Activated T-helper 1 cell treated with anti-CD3 and anti-CD28 coated beads, Interleukin-12 subunit alpha, Interleukin-12 subunit beta, Interleukin-2, Interleukin-4 antibody, amounts not matched to agents 30 ng/mL and 10 ng/mL and 1 ng/mL, durations not matched to agents 14 hours and 24 hours and 36 hours (primary cell): ENCODE data around the gene TECPR1. TPM values are rescaled to one million over a fixed set of nuclear protein-coding genes. Genes with fewer than 3 reads are reported as not detected.

Experiments
- DNase-seq: peaks from one replicate; pipeline ENCODE4 v3.0.0; 2021; ENCODE audit warnings: low spot score
- H3K27ac Mint-ChIP-seq: one replicate; pipeline ENCODE4 v1.8.0; 2021; ENCODE audit warnings: mild to moderate bottlenecking, mixed read lengths
- H3K27me3 Mint-ChIP-seq: one replicate; pipeline ENCODE4 v1.8.0; 2022; ENCODE audit warnings: mild to moderate bottlenecking, moderate library complexity, mixed read lengths; ENCODE audit not compliant: insufficient read depth
- H3K36me3 Mint-ChIP-seq: one replicate; pipeline ENCODE4 v1.8.0; 2021; ENCODE audit warnings: low read depth, mixed read lengths
- H3K4me1 Mint-ChIP-seq: one replicate; pipeline ENCODE4 v1.8.0; 2021; ENCODE audit warnings: low read depth, mixed read lengths
- H3K4me3 Mint-ChIP-seq: one replicate; pipeline ENCODE4 v1.8.0; 2021; ENCODE audit warnings: mild to moderate bottlenecking, moderate library complexity, mixed read lengths
- H3K9me3 Mint-ChIP-seq: one replicate; pipeline ENCODE4 v1.8.0; 2021; ENCODE audit warnings: mixed read lengths
- intact Hi-C: fragments of 100-400 bp; cut with micrococcal nuclease; formaldehyde crosslinking; loops from one replicate; pipeline ENCODE4 v1.15.1; 2024
- total RNA-seq: library from RNA; stranded (reverse); gene quantifications from 2 replicates; pipeline ENCODE4 v1.2.3, GENCODE V29; 2022

Gene TECPR1
- total RNA-seq, 1 donor from 2014 or later: 49.1 TPM

DNA sequence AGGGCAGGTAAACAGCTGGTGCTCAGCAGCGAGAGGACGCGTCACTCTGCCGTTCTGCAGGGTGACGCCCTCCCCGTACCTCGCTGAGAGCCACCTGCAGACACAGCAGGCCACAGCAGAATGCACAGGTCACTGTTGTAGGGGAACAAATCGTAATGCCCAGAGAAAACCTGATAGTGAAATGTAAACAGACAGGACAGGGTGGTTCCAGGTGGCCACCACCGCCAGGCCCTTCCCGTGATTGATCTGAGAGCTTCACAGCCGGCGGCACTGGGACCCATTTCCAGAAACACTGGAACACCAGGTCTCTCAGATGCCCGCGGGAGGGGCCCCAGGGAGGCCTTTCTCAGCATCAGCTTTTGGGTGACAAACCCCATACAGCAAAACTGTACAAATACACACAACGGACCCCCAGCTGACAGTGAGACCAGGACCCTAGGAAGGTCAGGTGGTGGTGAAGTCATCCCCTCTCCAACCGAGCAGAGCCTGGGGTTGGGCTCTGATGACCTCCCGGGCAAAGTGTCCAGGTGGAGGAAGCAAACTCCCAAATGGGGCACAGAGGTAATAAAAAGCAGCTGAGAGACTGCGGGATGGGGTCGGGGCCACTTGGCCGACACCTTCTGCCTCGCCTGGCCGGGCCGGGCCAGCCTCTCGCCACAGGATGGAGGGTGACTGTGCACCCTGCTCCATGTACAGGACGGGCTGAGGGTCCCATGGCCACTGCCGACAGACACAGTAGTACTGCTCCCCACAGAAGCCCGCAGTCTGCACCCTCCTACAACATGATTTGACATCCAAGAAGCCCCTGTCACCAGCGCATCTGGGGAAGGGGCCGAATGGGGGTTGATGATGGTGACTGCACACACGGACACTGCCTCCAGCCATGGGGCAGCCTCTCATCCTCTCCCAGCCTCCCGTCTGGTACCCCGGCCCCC is 36.2 kb downstream of the TECPR1 start:
- Mint-ChIP-seq H3K36me3 (peaks cover 9% of the 10 kb centered on the region), H3K4me3 (no peak overlapping the region), H3K9me3 (no peaks in the 10 kb centered on the region), H3K4me1 (peaks cover 13% of the 10 kb centered on the region), H3K27ac (no peak overlapping the region), H3K27me3 (no peaks in the 10 kb centered on the region)
- DNase-seq: no peak
- intact Hi-C loops: no loop called here

DNA sequence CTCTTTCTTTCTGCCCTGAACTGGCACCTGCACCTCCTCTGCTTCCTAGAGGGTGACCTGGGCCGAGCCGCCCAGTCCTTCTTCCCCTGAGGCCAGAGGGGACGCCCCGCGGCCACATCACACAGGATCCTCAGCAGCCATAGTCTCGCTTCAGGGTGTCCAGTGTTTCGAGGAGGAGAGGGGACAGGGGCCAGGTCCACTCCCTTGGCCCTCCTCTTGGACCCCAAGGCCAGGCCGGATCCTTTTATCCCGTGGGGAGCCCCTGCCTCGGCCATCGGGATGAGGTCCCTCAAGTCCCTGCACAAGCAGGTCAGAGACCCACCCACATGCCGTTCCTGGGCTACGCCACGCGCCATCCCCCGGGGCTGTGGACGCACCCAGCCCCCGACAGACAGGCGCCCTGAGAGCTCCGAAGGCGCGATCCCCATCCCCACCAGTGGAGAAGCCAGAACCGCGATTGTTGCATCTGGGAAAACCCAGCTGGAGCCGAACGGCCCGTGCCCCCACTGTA is 37.2 kb downstream of the TECPR1 start:
- Mint-ChIP-seq H3K36me3 (peaks cover 9% of the 10 kb centered on the region), H3K27ac (no peak overlapping the region)

DNA sequence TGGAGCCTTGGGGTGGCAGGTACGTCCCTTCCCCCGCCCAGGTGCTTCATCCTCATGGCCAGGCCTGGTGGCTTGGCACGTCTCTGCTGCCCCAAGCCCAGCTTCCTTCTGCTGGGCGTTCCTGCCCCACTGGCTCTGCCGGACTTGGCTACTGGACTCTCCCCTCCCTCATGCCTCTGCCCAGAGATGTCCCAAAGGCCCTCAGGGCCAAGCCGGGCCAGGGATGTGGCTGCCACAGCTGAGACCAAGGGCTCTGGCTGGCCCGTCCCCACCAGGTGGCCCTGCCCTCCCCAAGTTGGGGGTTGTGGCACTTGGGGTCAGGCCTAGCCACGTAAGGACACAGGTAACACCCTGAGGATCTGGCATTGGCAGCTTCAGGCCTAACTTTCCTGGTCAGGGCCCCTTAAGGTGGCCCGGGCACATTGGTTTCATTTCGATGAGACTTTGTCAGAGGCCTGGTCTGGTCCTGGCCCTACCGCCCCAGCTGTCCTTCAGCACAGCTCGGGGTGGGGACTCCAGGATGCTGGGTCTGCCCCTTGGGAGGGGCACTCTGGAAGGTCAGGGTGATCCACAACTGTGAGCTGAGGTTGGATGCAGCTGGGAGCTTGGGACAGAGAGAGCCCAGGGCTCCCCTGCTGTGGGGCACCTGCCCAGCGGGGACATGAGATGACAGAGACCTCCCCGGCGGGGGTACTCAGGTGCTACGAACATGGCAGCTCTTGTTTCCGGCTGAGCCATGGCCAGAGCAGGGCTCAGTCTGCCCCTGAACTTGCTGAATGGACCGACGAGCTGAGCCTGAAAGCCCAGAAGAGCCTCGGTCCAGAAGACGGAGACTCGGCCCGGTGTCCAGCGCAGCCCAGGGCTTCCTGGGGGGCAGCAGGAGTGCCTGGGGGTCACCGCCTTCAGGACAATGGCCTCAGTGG is 37.9 kb downstream of the TECPR1 start:
- Mint-ChIP-seq H3K27me3 (no peaks in the 10 kb centered on the region), H3K4me1 (peaks cover 10% of the 10 kb centered on the region), H3K9me3 (no peaks in the 10 kb centered on the region), H3K27ac (no peak overlapping the region), H3K36me3 (peaks cover 6% of the 10 kb centered on the region), H3K4me3 (no peak overlapping the region)
- intact Hi-C loops: no loop called here
- DNase-seq: no peak

More for the DNA sequence above, 37.2 kb downstream of the TECPR1 start:
- no peaks in the 10 kb centered on the region for H3K27me3 Mint-ChIP-seq
- H3K4me3 Mint-ChIP-seq: no peak overlapping the region
- H3K9me3 Mint-ChIP-seq: no peaks in the 10 kb centered on the region
- peaks cover 13% of the 10 kb centered on the region for H3K4me1 Mint-ChIP-seq
- DNase-seq: no peak
- intact Hi-C loops: no loop called here

DNA sequence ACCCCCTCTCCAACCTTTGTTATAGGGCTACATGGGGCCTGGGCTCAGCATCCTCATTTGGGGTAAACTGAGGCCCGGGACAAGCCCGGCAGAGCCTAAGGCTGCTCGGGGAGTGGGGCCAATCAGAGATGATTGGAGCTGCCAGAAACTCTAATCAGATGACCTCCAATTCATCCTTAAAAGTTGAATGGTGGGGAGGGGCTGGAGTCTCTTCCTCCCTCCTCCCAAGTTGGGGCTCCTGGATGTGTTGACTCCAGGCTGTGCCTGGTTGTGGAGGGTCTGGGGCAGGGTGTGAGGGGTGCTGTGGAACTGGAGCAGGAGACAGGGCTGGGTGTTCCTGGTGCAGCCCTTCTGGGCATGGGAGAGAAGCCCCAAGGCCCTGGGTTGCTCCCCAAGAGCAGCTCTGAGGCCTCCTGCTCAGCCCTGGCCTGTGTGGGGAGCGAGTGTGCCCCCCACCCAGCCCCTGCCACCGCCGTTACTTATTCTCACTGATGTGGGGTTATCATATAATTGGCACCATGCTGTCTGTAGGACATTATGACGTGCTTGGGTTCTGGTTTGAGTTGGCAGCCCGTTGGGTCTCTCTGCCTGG is 38.6 kb downstream of the TECPR1 start:
- Mint-ChIP-seq H3K27ac (no peak overlapping the region), H3K9me3 (no peaks in the 10 kb centered on the region), H3K4me3 (no peak overlapping the region), H3K36me3 (peaks cover 1% of the 10 kb centered on the region), H3K4me1 (peaks cover 3% of the 10 kb centered on the region), H3K27me3 (no peaks in the 10 kb centered on the region)
- intact Hi-C loops: no loop called here
- no peak for DNase-seq

DNA sequence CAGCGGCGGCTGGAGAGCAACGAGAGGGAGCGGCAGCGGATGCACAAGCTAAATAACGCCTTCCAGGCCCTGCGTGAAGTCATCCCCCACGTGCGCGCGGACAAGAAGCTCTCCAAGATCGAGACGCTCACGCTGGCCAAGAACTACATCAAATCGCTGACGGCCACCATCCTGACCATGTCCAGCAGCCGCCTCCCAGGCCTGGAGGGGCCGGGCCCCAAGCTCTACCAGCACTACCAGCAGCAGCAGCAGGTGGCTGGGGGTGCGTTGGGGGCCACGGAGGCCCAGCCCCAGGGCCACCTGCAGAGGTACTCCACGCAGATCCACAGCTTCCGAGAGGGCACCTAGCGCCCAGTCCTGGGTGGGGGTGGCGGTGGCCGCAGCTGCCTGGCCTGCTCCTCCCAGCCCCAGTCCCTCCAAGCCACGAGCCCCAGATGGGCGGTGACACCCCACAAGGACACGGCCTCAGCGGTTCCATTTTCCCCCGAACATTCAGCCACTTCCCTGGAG is 39.4 kb downstream of the TECPR1 start:
- no peak overlapping the region for H3K4me3 Mint-ChIP-seq
- no peak for DNase-seq
- no peaks in the 10 kb centered on the region for H3K36me3 Mint-ChIP-seq
- H3K27me3 Mint-ChIP-seq: no peaks in the 10 kb centered on the region
- no peaks in the 10 kb centered on the region for H3K9me3 Mint-ChIP-seq
- no peak overlapping the region for H3K27ac Mint-ChIP-seq
- H3K4me1 Mint-ChIP-seq: no peaks in the 10 kb centered on the region
- intact Hi-C loops: no loop called here

DNA sequence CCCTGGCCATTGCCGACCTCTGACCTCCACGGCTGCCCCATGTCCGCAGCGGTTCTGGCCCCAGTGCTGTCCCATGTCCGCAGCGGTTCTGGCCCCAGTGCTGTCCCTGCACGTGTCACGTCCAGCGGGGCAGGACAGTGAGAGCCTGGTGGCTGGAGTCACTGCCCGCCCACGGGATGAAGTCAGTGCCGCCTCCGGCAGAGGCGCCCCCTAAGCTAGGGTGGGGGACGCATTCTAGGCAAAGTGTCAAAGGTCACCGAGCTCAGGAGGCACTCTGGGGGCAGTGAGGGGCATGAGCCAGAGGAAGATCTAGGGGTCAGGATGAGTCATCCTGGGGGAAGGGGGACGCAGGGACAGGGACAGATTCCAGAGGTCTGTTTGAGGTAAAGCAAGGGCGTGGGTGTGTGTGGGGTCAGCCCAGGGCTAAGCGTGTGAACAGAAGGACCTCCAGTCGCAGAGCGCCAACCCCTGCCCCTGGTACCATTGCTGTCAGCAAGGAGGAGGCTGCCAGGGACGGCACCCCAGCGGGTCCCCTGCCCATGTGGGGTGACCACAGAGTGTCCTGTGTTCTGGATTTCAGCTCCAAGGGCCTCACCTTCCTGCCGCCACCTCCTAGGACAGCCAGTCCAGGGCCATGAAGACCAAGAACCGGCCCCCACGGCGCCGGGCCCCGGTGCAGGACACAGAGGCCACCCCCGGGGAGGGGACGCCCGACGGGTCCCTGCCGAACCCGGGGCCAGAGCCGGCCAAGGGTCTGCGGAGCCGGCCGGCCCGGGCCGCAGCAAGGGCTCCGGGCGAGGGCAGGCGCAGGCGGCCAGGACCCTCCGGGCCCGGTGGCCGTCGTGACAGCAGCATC is 40.1 kb downstream of the TECPR1 start:
- intact Hi-C loops: loop anchor here (1.0 kb wide), 1 partner anchor 69 kb away; the partner anchor contains the start of gene BRI3
- Mint-ChIP-seq H3K4me1 (no peaks in the 10 kb centered on the region), H3K4me3 (peak overlapping the region; percentile 53), H3K9me3 (no peaks in the 10 kb centered on the region), H3K27me3 (no peaks in the 10 kb centered on the region), H3K27ac (no peak overlapping the region), H3K36me3 (peaks cover 3% of the 10 kb centered on the region)
- DNase-seq: no peak

DNA sequence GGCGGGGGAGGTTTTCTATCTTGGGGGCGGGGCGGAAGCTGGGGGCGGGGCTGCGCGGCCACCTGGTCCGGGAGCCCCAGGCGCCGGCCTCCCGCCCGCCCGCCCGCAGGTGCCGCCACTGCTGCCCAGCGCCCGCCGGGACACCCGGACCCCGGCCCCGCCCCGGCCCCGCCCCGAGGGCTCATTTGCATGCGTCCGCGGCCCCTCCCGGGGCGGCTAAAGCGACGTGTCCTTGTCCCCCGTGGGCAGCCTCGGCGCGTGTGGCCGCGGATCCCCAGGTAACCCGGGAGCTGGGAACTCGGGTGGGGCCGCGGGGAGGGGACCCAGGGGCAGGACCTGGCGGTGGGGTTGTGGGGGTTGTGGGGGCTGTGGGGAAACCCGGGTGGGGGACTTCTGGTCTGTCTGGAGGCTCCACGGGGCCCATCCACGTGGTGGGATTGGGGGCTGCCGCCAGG is 40.8 kb downstream of the TECPR1 start, which contains the start of gene BHLHA15:
TSS of gene BHLHA15 (plus strand) at position 219 of the 455 bp plus-strand sequence. CDS start 871 bp downstream, outside the sequence.
- Mint-ChIP-seq H3K27ac (no peak within 1 kb of the TSS), H3K27me3 (no peaks in the 10 kb centered on the region), H3K9me3 (no peaks in the 10 kb centered on the region), H3K4me3 (peak within 1 kb of the TSS; percentile 53), H3K4me1 (no peaks in the 10 kb centered on the region), H3K36me3 (peaks cover 5% of the 10 kb centered on the region)
- no peak for DNase-seq
- intact Hi-C loops: loop anchor here (1.0 kb wide), 1 partner anchor 70 kb away; the partner anchor contains the start of gene BRI3

DNA sequence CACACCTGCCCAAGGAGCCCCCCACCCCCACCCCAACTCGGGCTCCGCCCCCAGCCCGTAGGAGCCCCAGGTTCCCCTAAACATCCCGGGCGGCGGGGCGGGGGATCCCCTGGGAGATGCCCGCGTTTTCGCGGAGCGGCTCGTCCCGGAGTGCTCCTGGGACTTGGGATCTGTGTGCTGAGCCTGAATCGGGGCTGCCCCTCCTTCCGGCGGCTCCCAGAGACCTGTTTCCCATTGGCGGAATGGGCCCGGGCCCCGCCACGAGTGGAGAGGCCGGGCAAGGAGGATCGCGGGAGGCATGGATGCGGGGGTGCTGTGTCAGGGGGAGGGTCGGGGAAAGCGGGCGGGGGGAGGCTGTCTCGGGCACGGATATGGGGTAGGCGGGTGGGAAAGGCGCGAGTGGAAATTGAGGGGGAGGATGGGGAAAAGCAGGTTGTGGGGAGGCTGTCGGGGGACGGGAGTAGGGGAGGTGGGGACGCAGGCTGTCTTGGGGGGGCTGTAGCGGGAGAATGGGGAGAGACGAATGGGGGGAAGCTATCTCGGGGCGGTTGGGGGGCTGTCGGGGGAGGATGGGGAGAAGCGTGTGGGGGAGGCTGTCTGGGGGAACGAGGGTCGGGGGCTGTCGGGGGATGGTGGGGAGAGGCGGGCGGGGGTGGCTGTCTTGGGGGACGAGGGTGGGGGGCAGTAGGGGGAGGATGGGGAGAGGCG is 41.4 kb downstream of the TECPR1 start:
- Mint-ChIP-seq H3K9me3 (no peaks in the 10 kb centered on the region), H3K4me3 (peak overlapping the region; percentile 22), H3K27me3 (no peaks in the 10 kb centered on the region), H3K27ac (no peak overlapping the region), H3K4me1 (no peaks in the 10 kb centered on the region), H3K36me3 (peaks cover 7% of the 10 kb centered on the region)
- DNase-seq: no peak
- intact Hi-C loops: loop anchor here (1.0 kb wide), 1 partner anchor 71 kb away; the partner anchor contains the start of gene BRI3

DNA sequence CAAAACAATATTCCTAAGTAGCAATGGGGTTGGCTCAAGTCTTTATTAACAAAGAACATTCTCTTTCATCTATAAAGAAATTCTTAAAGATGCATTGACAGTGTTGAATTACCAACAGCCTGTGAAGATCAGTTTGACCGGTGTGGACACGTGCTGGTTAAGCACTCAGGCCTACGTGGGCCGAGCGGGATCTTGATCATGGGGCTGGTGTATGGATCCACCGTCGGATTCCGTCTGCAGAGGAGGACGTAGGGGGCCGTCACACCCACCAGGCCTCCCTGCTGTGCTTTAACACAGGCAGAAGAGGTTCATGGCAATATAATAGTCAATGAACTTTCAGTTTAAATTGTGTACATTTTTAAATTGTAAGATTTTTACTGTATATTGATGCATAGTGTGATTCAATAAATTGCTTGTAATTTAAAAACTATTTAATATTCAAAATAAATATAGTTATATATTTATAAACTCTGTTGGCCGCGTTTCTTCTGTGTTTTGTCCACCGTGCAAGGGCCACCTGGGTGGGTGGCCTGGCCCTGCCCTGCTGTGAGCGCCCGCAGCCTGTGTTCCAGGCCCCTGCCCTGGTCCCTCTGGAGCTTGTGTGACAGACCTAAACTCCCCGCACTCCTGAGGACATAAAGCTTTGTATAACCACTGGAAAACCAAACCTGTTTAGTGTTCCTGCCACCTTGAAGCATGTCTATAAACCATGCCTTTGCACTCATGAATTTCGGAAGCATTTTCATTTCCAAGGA is 42.7 kb downstream of the TECPR1 start:
- DNase-seq: no peak
- no peak overlapping the region for H3K27ac Mint-ChIP-seq
- peaks cover 14% of the 10 kb centered on the region for H3K36me3 Mint-ChIP-seq
- no peaks in the 10 kb centered on the region for H3K27me3 Mint-ChIP-seq
- H3K4me3 Mint-ChIP-seq: peak overlapping the region; percentile 49
- intact Hi-C loops: no loop called here
- H3K9me3 Mint-ChIP-seq: no peaks in the 10 kb centered on the region
- no peaks in the 10 kb centered on the region for H3K4me1 Mint-ChIP-seq

DNA sequence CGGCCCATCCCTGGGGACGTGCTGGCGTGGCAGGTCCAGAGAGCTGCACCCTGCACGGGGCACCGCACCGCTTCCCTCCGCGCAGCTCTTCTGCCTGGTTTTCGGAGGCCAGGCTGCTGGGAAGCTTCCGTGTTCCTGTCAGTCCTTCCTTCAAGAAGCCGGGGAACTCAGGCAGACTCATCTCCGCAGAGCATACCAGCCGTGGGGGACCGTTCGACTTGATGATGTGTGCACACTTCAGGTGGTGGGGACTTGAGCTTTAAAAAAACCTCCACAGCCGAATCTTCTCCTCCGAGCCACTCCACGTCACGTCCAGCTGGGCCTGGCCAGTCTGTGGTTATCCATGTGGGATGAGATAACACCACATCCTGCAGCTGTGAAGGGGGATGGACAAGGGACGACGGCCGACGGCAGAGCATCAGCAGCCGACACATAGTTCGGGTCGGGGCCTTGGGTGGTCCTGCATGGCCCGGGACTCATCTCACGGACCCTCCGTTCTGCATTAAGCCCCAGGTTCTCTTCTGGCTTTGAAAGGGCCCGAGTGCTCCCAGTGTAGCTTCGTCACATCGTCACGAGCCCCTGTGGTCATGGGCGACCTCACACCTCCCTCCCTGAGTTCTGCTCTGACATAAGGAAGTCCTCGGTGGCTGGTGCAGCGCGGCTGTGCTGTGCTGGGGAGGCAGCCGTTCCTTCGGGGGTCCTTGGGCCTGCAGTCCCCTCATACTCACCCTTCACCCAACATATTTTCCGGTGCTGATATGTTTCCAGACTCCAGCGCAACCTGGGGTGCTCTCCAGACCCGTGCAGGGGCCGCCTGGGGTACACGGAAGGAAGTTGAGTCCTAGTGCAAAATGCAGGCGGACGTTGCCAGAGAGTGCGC is 45.3 kb downstream of the TECPR1 start:
- H3K36me3 Mint-ChIP-seq: peaks cover 23% of the 10 kb centered on the region
- no peak overlapping the region for H3K4me3 Mint-ChIP-seq
- intact Hi-C loops: no loop called here
- no peak overlapping the region for H3K27ac Mint-ChIP-seq
- no peak for DNase-seq
- H3K9me3 Mint-ChIP-seq: no peaks in the 10 kb centered on the region
- H3K4me1 Mint-ChIP-seq: peaks cover 20% of the 10 kb centered on the region
- no peaks in the 10 kb centered on the region for H3K27me3 Mint-ChIP-seq
